Lung (tissue), 12 donors: ENCODE results near the gene OR6N1. TPM values are rescaled to one million over a fixed set of nuclear protein-coding genes. Genes with fewer than 3 reads are reported as not detected.

Experiments
- ATAC-seq: fragments of 200-7000 bp; cut with Tn5 transposase; one replicate; pipeline ENCODE4 v1.9.1; 2020; ENCODE audit warnings: moderate number of reproducible peaks; ENCODE audit not compliant: insufficient read depth, low FRiP score
- DNase-seq, 3 donors: peaks; one replicate each; pipeline ENCODE4 v3.0.0-alpha.2; 2013 to 2017
- H3K27ac ChIP-seq, 2 donors: one replicate each; pipeline ENCODE4 v1.5.1; 2013; ENCODE audit warnings: mild to moderate bottlenecking in 2 of 2, moderate library complexity in 2 of 2, control low read depth in 1 of 2, inconsistent platforms in 1 of 2, low read depth in 1 of 2, low read length in 1 of 2
- H3K27me3 ChIP-seq, 3 donors: one replicate each; pipeline ENCODE4 v1.5.1; 2013; ENCODE audit warnings: low read length in 2 of 3; ENCODE audit not compliant: control insufficient read depth in 3 of 3, insufficient read depth in 3 of 3
- H3K36me3 ChIP-seq, 4 donors: one replicate each; pipeline ENCODE4 v1.5.1; 2013; ENCODE audit warnings: low read length in 4 of 4, mild to moderate bottlenecking in 1 of 4, moderate library complexity in 1 of 4; ENCODE audit not compliant: control insufficient read depth in 4 of 4, insufficient read depth in 4 of 4
- H3K4me1 ChIP-seq, 5 donors: one replicate each; pipeline ENCODE4 v1.5.1; 2013; ENCODE audit warnings: low read length in 5 of 5, mild to moderate bottlenecking in 2 of 5, moderate library complexity in 1 of 5; ENCODE audit not compliant: control insufficient read depth in 5 of 5, insufficient read depth in 5 of 5
- H3K4me3 ChIP-seq: one replicate; pipeline ENCODE4 v1.5.1; 2013; ENCODE audit warnings: mild to moderate bottlenecking, control low read depth, moderate library complexity
- H3K9ac ChIP-seq, 2 donors: one replicate each; pipeline ENCODE4 v1.5.1; 2013; ENCODE audit warnings: low read length in 2 of 2, control low read depth in 1 of 2; ENCODE audit not compliant: insufficient read depth in 1 of 2
- H3K9me3 ChIP-seq, 4 donors: one replicate each; pipeline ENCODE4 v1.5.1; 2013; ENCODE audit warnings: low read length in 3 of 4, mild to moderate bottlenecking in 1 of 4, moderate library complexity in 1 of 4; ENCODE audit not compliant: control insufficient read depth in 4 of 4, insufficient read depth in 3 of 4
- WGBS, 2 donors: extraction: QIAGEN DNeasy Blood & Tissue Kit; methylation state at CpG; one replicate each; pipeline ENCODE4 v1.1.7; 2013; 5-methylcytosine and 5-hydroxymethylcytosine counted together
- polyA plus RNA-seq, 2 donors: library from polyadenylated mRNA; stranded (reverse); fragments of 200-250 nt; gene quantifications; one replicate each; pipeline ENCODE4 v1.2.1, GENCODE V29; 2013
- total RNA-seq, 2 donors: library from RNA; depleted of rRNA in 1 of 2; stranded (reverse); fragments of >200 nt in 1 of 2; gene quantifications; one replicate each; pipeline ENCODE4 v1.2.1, GENCODE V29; 2014 to 2021
- TF ChIP-seq, protein P1 (sequence below): IDR thresholded peaks from 2 replicates; pipeline ENCODE4 v1.5.1; 2012; ENCODE audit warnings: mild to moderate bottlenecking; ENCODE audit errors: control extremely low read depth, extremely low read depth
- donor health status: control.
- donor health status: control.
- donor health status: Bipolar disorder and iron deficiency.
- donor health status: healthy.
- donor health status: DM: yes; HTN: yes; CAD: no.

The OR6N1 gene
- total and polyA plus RNA-seq, 4 donors = 0.80 to 8.7 TPM; not detected in 2

DNA sequence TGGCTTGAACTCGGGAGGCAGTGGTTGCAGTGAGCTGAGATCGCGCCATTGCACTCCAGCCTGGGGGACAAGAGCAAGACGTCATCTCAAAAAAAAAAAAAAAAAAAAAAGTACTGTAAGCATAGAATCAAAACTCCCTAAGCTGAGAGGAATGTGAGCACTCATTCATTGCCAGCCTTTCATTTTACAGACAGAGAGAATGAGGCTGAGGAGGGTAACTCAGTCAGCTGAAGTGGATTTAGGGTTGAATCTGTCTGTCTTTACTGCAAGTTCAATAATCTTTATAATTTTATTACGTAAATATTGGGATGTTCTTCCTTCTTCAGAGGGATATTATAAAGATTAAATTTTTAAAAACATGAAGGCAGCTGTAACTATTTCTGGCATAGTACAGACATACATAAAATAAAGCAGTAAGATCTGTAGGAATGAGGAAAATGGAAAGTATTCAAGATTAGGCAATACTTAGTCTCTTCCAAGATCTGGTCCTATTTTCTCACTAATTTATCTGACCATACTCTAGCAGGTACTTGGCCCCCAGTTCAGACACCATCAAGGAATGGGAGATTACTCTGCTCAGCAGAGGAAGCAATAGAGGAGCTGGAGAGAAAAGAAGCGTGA is 35.0 kb upstream of the OR6N1 start:
- 75 to 87% methylated on average over 6 of the region's 6 CpGs for WGBS, 2 donors
- ATAC-seq (no peak), DNase-seq (no peak)
- H3K36me3 ChIP-seq = no peaks in the 10 kb centered on the region
- H3K4me3 ChIP-seq = no peak overlapping the region
- no peaks in the 10 kb centered on the region for H3K27me3 ChIP-seq
- no peak overlapping the region for H3K27ac ChIP-seq
- TF ChIP-seq, protein P1, sequence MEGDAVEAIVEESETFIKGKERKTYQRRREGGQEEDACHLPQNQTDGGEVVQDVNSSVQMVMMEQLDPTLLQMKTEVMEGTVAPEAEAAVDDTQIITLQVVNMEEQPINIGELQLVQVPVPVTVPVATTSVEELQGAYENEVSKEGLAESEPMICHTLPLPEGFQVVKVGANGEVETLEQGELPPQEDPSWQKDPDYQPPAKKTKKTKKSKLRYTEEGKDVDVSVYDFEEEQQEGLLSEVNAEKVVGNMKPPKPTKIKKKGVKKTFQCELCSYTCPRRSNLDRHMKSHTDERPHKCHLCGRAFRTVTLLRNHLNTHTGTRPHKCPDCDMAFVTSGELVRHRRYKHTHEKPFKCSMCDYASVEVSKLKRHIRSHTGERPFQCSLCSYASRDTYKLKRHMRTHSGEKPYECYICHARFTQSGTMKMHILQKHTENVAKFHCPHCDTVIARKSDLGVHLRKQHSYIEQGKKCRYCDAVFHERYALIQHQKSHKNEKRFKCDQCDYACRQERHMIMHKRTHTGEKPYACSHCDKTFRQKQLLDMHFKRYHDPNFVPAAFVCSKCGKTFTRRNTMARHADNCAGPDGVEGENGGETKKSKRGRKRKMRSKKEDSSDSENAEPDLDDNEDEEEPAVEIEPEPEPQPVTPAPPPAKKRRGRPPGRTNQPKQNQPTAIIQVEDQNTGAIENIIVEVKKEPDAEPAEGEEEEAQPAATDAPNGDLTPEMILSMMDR = no peak
- no peaks in the 10 kb centered on the region for H3K4me1 ChIP-seq
- H3K9ac ChIP-seq = no peak overlapping the region
- peaks cover 0 to 1% (median 0%) of the 10 kb centered on the region in 4 donors for H3K9me3 ChIP-seq

DNA sequence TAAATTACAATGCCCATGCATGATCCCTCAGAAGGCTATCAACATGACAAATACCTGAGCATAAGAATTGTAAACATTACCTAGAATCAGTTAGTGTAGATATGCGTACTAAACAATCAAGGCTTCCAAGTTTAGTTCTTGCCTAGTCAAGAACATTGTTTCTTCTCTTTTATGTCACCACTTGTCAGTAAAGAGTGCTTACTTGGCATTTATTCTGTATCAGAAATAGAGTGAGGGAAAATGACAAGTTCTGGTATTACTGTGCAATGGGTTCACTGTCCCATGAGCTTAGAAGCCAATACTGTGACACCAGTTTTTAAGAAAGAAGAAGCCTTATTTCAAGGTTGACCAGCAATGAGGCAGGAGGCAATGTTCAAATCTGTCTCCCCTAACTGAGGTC is 31.7 kb upstream of the OR6N1 start:
- no peak overlapping the region for H3K27ac ChIP-seq
- H3K9me3 ChIP-seq = peaks cover 0 to 1% (median 0%) of the 10 kb centered on the region in 4 donors
- H3K36me3 ChIP-seq = no peaks in the 10 kb centered on the region
- TF ChIP-seq, protein P1 = no peak
- ATAC-seq (no peak), DNase-seq (no peak)
- H3K27me3 ChIP-seq = no peaks in the 10 kb centered on the region
- H3K4me3 ChIP-seq = no peak overlapping the region
- H3K9ac ChIP-seq = no peak overlapping the region
- no peaks in the 10 kb centered on the region for H3K4me1 ChIP-seq
- 71 to 93% methylated on average over 1 of the region's 1 CpG for WGBS, 2 donors

DNA sequence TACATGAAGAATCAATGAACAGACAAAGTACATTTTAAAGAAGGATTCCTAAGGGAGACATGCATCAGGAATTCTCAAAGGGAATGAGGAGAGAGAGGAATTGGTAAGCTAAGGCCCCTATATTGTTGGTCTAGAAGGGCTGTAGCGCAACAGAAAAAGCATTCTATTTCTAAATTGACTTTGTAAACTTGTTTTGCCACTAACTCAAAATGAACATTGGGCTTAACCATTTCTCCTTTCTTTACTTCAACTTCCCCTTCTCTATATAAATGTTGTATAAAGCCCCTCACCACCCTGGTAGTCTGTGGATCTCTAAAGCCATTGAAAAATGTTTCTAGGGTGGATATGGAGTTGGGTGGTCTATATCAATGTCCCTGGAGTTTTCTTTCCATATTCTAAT is 29.4 kb upstream of the OR6N1 start:
- ATAC-seq (no peak), DNase-seq (no peak)
- Histone ChIP-seq H3K27ac (no peak overlapping the region), H3K4me3 (no peak overlapping the region), H3K9me3 (no peaks in the 10 kb centered on the region), H3K9ac (no peak overlapping the region), H3K36me3 (no peaks in the 10 kb centered on the region), H3K27me3 (no peaks in the 10 kb centered on the region), H3K4me1 (no peaks in the 10 kb centered on the region)
- TF ChIP-seq, protein P1 = no peak
- 56 to 67% methylated on average over 1 of the region's 1 CpG for WGBS, 2 donors

DNA sequence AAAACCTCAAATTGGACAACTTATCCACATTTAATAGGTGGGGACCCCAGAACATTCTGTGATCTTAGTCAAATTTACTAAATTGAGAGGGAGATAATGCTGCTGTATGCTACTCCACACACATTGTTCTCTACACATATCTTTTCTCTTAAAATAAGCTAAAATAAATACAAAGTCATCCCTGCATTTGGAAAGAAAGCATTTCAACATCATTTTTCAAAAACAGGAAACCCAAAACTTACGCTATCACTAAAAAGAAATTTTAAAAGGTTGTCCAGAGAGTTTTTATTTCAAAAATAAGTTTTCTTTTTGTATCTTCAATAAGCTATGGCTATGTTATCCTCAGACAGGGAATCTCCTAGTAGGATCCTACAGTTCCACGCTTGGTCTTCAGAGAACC is 28.5 kb upstream of the OR6N1 start:
- Histone ChIP-seq H3K9ac (no peak overlapping the region), H3K27me3 (no peaks in the 10 kb centered on the region), H3K36me3 (no peaks in the 10 kb centered on the region), H3K4me3 (no peak overlapping the region), H3K9me3 (no peaks in the 10 kb centered on the region), H3K27ac (no peak overlapping the region), H3K4me1 (no peaks in the 10 kb centered on the region)
- TF ChIP-seq, protein P1 = no peak
- DNase-seq (no peak), ATAC-seq (no peak)
- 50 to 73% methylated on average over 2 of the region's 2 CpGs for WGBS, 2 donors
